HG03135 (cell line): Measurements from ENCODE around the gene FJX1.

Experiments
- ATAC-seq: cut with Tn5 transposase; IDR thresholded peaks from one replicate; pipeline ENCODE4 v1.9.1; 2021; ENCODE audit warnings: mild to moderate bottlenecking, moderate library complexity; ENCODE audit not compliant: unreplicated experiment

Gene FJX1

DNA sequence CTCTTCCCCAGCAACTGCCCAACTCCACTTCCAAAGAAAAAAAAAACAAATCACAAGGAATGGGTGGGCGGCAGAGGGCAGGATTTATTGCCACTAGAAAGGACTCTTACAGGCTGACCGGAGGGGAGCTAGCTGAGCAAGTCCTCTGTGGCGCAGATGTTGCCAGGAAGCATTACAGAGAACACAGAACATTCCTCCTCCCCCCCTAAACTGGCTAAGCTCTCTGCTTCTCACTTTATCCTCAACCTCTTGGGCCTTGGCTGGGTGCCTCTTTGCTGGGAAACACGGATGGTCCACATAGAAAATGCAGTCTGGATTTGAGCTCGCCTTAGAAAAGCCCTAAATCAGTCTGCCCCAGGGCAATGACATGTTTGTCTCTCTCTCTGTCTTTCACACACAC, 12.6 kb upstream of the FJX1 start:
- no peak for ATAC-seq

DNA sequence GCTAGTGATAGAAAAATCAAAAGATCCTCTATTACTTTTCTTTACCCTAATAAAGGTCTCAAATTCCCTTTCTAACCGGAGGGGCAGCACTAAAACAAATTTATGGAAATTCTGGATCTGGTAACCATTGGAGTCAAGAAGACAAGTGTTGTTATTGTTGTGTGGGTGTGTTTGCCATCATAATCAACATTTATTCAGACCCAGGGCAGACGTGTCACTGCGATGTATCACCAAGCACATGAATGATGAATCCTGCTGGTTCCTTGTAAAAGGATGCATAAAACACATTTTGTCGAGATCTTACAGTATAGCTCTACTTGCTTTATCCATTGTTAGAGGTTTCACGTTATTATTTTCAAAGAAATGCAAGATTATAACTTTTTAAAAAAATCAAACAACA, 12.1 kb upstream of the FJX1 start:
- no peak for ATAC-seq

DNA sequence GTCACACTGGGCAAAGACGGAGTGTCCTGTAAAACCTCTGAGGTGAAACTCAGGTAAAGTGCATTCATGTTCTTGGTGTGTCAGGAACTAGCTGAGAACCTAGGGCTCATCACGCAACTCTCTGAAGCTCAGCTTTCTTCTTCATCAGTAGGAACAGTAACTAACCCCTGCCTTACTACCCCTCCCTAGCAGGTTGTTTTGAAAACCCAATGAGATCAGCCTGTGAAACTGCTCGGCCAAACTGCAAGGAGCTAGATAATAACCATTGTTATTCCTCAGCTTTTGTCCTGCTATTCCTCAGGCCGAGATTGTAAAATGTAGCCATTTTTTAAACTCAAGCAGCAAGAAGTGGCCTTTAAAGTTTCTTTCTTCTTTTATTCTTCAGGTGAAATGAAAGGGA, 9.8 kb upstream of the FJX1 start:
- ATAC-seq = no peak

DNA sequence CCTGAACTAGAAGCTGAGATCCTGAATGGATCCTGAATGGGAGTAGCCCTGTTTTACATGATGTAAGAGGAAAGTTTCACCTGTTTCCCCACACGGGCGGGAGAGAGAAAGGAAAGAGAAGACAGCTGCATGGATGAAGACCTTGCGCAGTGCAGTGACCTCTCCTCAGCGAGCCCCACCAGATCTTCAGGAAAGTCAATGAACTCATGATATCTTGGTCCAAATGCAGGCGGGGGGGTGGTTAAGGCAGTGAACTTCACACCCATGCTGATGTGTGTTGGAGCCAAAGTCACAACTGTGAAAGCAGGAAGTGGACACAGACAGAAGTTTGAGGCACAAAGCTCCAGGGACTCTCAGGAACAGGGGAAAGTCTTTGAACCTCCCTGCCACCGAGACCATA, 8.6 kb upstream of the FJX1 start:
- ATAC-seq = no peak

DNA sequence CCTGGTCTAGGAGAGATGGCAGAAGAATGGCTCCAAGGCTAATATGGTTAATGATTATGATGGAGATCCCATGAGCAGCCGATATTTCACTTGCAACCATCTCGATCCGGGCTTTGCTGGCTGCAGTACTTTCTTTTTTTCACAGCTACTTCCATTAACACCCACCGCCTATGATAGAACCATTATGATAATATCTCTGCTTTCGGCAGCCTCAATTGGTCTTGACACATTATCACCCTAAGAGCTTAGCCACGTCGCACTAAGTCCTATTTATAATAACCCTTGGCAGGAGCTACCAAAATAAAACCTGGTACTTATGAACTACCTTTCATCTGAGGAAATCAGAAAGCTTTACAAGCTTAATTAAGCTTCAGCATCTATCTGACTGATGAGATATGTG, 7.6 kb upstream of the FJX1 start:
- ATAC-seq = no peak

DNA sequence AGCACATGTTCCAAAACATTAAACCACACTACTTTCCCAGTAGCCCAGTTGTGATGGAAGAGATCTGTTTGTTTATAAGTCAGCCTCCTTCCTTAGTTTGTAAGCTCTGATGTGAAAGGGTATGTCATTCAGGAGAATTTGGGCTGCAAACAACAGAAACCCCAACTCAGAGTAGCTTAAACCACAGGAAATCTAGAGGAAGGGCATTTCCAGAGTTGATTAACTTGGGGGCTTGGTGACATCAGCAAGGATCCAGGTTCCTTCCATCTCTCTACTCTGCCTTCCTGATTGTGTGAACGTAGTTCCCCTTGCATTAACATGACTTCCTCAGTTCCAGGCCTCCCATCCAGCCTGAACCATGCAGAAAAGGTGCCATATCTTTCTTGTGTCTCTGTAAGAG, 6.5 kb upstream of the FJX1 start:
- ATAC-seq = no peak

DNA sequence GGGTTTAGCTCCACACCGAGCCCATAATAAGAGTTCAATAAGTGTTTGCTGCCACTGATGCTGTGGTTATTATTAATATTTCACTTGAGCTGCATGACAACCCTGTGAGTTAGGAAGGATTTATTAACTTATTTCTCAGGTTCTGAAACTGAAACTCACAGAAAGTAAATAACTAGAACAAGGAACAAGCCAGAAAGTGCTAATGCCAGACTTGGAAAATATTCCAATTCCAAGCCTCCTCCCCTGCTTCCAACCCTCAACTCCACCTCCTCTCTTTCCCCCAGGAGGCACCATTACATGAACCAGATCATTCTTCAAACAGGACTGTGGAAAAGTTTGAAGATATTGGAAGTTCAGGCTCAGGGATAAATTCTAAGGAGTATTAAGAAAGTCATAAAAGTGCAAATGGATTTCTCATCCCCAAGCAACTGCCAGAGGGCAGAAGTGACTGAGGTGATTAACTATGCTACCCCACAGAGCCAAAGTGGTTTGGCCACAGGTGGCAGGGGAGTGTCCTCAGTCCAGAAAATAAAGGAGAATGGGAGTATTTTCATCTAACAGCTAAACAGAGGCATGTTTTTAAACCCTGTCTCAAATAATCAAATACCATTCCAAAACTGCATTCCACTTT, 3.2 kb upstream of the FJX1 start:
- ATAC-seq = no peak

DNA sequence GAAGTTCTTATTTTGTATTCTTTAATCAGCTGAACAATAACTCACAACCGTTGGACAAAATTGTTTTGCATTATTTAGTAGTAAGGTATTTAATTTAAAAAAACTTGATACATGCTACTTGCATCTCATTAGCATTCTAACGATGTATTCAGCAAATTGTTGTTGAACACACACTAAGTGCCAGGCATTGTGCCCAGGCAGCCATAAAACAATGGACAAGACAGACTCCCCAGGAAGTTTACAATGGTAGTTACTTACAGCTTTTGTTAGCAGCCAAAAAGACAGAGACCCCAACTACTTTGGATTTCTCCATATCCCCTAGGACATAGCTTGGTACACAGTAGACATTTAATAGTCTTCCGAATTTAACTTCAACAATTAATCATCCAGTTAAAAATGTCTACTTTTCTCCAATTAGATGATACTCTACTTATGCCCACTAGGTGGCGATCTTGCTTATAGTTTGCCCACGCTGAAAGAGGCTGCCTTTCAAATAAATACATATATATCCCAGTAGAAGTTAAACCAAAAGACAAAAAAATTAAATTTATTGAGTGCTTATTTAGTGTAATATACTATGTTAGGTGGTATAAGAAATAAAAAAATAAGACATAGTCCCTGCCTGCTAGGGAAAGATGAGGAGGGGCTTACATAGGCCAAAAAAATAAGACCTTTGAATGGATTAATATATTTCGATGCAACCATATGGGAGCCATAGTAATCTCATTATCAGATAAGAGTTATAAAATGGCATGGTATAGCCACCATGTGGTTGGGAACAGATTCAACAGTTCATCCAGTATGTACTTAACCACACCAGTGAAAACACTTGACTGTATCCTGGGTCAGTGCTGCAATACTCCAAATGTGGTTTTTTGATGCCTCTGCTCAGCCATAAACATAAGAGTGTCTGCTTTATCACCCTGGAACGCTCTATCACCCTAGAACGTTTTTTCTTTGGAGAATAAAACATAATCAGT, 2.0 kb upstream of the FJX1 start:
- no peak for ATAC-seq

DNA sequence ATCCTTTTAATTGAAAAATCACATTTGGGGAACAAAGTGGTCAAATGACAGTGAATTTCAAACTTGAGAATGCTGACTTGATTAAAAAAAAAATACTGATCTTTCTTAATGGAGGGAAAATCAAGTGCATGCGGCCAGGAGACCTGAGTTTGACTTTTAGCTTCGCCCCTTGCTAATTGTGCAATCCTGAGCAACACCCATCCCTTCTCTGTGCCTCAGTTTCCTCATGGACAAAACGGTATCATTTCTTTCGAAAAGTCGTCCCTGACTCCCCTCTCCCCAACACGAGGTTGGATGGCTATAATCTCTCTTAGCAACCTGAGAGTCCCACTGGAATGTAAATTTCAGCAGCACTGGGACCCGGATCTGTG, 959 bp upstream of the FJX1 start:
- ATAC-seq = no peak

DNA sequence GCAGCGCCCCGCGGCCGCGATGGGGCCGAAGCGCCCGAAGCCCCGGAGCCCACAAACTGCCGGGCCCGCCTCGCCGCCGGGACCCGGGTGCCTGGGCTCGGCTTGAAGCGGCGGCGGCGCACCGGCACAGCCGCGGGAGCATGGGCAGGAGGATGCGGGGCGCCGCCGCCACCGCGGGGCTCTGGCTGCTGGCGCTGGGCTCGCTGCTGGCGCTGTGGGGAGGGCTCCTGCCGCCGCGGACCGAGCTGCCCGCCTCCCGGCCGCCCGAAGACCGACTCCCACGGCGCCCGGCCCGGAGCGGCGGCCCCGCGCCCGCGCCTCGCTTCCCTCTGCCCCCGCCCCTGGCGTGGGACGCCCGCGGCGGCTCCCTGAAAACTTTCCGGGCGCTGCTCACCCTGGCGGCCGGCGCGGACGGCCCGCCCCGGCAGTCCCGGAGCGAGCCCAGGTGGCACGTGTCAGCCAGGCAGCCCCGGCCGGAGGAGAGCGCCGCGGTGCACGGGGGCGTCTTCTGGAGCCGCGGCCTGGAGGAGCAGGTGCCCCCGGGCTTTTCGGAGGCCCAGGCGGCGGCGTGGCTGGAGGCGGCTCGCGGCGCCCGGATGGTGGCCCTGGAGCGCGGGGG, 346 bp downstream of the FJX1 start:
- peak; percentile 47 for ATAC-seq

DNA sequence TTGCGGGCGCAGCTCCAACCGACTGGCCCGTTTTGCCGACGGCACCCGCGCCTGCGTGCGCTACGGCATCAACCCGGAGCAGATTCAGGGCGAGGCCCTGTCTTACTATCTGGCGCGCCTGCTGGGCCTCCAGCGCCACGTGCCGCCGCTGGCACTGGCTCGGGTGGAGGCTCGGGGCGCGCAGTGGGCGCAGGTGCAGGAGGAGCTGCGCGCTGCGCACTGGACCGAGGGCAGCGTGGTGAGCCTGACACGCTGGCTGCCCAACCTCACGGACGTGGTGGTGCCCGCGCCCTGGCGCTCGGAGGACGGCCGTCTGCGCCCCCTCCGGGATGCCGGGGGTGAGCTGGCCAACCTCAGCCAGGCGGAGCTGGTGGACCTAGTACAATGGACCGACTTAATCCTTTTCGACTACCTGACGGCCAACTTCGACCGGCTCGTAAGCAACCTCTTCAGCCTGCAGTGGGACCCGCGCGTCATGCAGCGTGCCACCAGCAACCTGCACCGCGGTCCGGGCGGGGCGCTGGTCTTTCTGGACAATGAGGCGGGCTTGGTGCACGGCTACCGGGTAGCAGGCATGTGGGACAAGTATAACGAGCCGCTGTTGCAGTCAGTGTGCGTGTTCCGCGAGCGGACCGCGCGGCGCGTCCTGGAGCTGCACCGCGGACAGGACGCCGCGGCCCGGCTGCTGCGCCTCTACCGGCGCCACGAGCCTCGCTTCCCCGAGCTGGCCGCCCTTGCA, 1.0 kb downstream of the FJX1 start:
- peak; percentile 38 for ATAC-seq

DNA sequence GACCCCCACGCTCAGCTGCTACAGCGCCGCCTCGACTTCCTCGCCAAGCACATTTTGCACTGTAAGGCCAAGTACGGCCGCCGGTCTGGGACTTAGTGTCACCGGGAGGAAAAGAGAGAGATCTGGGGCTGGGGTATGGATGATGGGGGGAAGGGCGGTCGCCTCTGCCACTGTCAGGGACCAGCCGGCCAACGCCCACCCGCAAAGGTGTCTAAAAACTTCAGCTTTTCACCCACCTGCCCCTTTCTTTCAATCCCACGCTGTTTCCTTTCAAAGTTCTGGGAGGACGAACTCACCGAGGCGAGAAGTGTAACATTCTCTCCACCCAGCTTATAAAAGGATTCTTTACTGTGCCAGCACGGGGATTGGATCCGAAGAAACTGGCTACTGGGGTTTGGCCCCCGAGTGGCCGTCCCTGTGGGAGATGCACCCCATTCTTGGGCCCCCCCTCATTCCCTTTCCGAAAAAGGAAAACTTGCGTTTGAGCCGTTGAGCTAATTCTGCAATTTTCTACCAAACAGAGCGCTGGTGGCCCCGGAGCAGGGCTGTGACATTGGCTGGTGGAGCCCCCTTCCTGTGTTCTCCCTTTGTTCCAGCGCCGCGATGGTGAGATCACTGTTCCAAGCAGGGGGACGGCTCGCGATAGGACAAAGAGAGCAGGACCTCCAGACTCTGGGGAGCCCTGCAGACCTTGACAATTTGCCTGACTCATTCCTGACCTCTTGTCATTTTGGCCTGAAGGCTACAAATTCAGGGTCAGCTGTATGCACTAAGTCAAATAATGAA, 1.8 kb downstream of the FJX1 start:
- no peak for ATAC-seq

DNA sequence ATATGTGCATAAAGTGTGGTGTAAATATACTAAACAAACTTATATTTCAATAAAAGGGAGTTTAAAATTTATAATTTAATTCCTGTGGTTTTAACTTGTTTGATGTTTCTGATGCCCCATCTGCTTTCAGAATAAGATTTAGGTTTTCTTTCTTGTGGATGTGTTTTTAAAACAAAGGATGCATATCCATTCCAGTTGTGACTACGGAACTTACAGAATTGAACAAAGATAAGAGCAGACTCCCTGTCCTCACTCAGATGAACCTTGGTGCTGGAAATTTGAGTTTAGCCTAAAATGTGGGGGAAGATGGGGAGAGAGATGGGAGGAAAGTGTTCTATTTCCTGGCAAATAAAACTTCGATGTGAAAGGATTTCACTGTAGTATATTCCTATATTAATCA, 2.5 kb downstream of the FJX1 start:
- ATAC-seq = no peak

DNA sequence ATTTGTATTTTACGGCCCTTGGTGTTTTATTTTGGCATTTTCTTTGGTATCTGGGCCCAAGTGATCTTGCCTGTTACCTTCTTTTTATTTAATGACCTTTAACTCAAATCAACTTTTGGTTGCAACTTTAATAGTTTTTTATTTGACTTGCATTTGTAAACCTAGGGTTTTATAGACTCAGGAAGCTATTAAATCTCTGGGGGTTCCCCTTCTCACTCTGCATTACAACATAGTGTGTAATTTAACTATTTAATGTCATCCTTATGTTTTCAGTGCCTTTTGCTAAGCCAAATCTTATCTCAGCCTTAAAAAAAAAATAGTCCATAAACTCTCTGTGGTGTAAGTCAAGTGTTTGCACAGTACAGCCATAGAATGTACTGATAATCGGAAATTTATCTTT, 3.4 kb downstream of the FJX1 start:
- no peak for ATAC-seq

DNA sequence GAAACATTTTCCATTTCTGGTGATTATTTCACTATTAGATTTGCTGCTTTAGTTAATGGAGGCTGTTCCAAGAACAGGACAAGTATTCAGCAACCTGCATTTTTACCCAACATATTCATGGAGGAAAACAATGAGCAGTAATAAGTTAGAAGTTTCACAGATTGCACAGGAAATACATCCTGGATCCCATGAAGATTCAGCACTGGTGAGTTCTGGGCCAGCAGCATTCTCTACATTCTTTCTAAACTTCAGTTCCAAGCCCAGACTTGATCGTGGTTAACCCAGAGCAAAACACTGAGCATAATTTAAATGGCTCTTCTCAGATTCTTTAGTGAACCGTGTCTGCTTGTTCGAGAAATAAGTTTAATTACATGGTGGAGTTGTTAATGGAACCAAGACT, 3.8 kb downstream of the FJX1 start:
- ATAC-seq = no peak

DNA sequence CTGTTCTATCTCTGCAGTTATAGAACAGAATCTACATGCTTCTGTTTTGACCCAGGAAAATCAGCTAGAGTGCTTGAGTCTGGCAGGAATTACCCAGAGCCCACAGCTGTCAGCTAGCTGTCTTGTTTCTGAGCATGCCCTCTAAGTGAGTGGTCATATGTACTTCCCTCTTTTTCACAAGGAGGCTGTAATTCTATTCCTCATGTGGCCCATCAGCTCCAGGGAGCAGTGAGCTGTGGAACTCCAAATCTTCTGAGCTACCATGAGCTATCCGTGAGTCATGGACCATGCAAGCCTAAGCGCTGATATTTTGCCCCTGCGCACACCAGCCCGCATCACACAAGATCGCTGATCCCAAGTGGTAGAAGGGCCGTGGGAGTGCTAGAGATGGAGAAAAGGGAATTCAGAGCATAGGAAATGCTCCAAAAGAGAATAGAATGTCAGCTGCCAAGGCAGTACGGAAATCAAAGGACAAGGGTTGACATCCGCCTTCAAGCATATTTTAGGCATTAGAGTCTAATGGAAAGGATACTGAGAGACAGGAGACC, 5.4 kb downstream of the FJX1 start:
- ATAC-seq = no peak

DNA sequence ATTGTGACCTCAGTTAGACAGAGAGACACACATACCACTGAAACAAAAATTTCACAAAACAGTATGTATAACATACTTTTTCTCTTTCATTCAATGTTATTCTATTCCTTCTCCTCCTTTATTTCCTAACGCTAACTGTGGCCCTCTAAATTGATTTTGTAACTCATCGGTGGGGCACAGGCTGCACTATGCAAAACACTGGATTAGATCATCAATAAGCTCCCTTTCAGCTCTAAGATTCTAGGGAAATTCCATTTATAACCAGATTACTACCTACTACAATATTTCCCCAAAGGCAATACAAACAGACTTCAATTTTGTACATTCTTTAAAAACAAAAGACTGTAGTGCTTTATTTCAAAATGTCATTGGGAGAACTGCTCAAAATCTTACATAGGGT, 6.1 kb downstream of the FJX1 start:
- ATAC-seq = no peak

DNA sequence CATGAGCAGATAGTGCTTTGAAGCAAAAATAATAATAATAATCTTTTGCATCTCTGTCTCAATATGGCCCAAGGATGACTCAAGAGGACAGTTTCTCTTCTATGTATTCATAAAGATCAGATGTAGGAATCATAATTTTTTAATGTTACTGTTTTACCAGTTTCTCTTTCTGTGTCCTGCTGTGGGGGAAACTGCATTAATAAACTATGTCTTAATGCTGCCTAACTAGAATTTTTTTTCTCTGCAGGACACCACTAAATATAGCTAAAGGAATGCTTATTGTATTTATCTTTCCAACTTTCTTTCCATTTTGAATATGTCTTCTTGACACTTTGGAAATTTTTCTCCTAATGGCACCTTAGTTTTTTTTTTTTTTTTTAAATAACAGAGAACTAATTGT, 6.5 kb downstream of the FJX1 start:
- ATAC-seq = no peak

DNA sequence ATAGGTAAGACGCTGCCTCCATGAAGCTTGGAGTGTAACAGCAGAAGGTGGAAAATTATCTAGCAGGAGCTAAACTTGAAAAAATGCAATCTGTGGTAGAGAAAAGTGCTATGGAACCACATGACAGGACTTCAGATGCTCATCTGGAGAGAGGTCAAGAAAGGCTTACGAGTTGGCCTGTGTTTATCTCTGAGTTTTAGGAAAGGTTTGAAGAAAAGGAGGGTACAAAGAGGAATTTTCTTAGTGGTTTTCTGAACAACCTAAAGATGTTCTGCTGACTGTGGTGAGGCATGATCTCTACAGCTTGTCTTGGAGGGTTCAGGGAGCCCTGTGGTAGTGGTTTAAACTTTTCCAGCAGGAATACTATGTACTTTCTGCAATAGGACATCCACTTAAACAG, 8.2 kb downstream of the FJX1 start:
- ATAC-seq = no peak

DNA sequence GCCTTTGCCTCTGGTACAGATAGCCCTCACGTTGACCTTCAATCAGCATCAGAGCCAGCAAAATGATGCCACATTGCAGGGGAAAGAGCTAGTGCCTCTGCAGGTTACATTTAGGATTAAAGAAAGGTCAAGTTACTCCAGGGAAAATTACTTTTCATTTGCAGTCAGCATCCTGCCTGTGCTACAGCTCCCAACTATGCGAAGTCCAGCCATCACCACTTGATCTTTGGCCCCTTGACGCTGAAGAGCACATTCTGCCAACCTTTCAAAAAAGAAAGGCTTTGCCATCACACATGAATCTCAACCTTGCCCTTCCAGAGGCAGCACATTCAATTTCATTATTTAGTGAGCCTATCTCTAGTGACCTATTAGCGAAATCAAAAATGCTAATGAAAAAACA, 11.3 kb downstream of the FJX1 start:
- no peak for ATAC-seq
